WTC11 (cell line): ENCODE measurements around the gene UBXN11. TPM values are rescaled to one million over a fixed set of nuclear protein-coding genes. Genes with fewer than 3 reads are reported as not detected.

Experiments used
- ATAC-seq: fragments of 200-7000 bp; cut with Tn5 transposase; 2 replicates; pipeline ENCODE4 v1.10.0; 2021; ENCODE audit warnings: mild to moderate bottlenecking, moderate library complexity
- CTCF ChIA-PET: fragments of 300-600 bp; sonication (Branson Sonifier 250); formaldehyde crosslinking; loops from one replicate; lab custom pipeline; 2021; ENCODE audit warnings: antibody characterized with exemption; lab: Charles Lee
- POLR2A ChIA-PET: fragments of 350-600 bp; sonication (Branson Sonifier 250); formaldehyde crosslinking; loops from one replicate; lab custom pipeline; 2021; ENCODE audit warnings: antibody characterized with exemption; lab: Charles Lee
- DNase-seq: peaks from one replicate; pipeline ENCODE4 v3.0.0; 2021; ENCODE audit warnings: low spot score
- H3K27ac Mint-ChIP-seq: 2 replicates; pipeline ENCODE4 v1.8.0; 2021; ENCODE audit warnings: mixed read lengths
- H3K27me3 Mint-ChIP-seq: 2 replicates; pipeline ENCODE4 v1.8.0; 2021; ENCODE audit warnings: low read depth, mild to moderate bottlenecking, moderate library complexity, mixed read lengths
- H3K36me3 Mint-ChIP-seq: 2 replicates; pipeline ENCODE4 v1.8.0; 2021; ENCODE audit warnings: mixed read lengths
- H3K4me1 Mint-ChIP-seq: 2 replicates; pipeline ENCODE4 v1.8.0; 2022; ENCODE audit warnings: mixed read lengths
- H3K4me3 Mint-ChIP-seq: 2 replicates; pipeline ENCODE4 v1.8.0; 2021; ENCODE audit warnings: mild to moderate bottlenecking, moderate library complexity, mixed read lengths
- H3K9me3 Mint-ChIP-seq: 2 replicates; pipeline ENCODE4 v1.8.0; 2021; ENCODE audit warnings: mixed read lengths
- ATF1 ChIP-seq: sonication (generic); formaldehyde crosslinking; IDR thresholded peaks from 2 replicates; pipeline ENCODE4 v1.8.1; 2023; ENCODE audit warnings: mild to moderate bottlenecking, moderate library complexity, missing genetic modification reagents
- CBFB ChIP-seq: sonication (generic); formaldehyde crosslinking; IDR thresholded peaks from 2 replicates; pipeline ENCODE4 v1.8.1; 2022; ENCODE audit warnings: mild to moderate bottlenecking, low read depth, missing genetic modification reagents
- FOXP1 ChIP-seq: sonication (generic); formaldehyde crosslinking; IDR thresholded peaks from 2 replicates; pipeline ENCODE4 v1.8.0; 2022; ENCODE audit warnings: missing genetic modification reagents, mild to moderate bottlenecking, moderate library complexity, borderline replicate concordance
- NFE2L1 ChIP-seq: sonication (generic); formaldehyde crosslinking; IDR thresholded peaks from 2 replicates; pipeline ENCODE4 v1.8.1; 2023; ENCODE audit warnings: missing genetic modification reagents
- NFYB ChIP-seq: sonication (generic); formaldehyde crosslinking; conservative IDR thresholded peaks from 2 replicates; pipeline ENCODE4 v1.8.0; 2022; ENCODE audit warnings: low read depth, missing genetic modification reagents
- RELA ChIP-seq: sonication (generic); formaldehyde crosslinking; IDR thresholded peaks from 2 replicates; pipeline ENCODE4 v1.8.1; 2022; ENCODE audit warnings: missing genetic modification reagents, mild to moderate bottlenecking, borderline replicate concordance
- total RNA-seq: library from RNA; stranded (reverse); gene quantifications from 3 replicates; pipeline ENCODE4 v1.2.3, GENCODE V29; 2021
- TF ChIP-seq, protein P1 (sequence below): sonication (generic); formaldehyde crosslinking; IDR thresholded peaks from 2 replicates; pipeline ENCODE4 v1.8.0; 2022; ENCODE audit warnings: missing genetic modification reagents
- TF ChIP-seq, protein P2 (sequence below): sonication (generic); formaldehyde crosslinking; conservative IDR thresholded peaks from 2 replicates; pipeline ENCODE4 v1.8.1; 2022; ENCODE audit warnings: mild to moderate bottlenecking, missing genetic modification reagents
- TF ChIP-seq, protein P3 (sequence below): sonication (generic); formaldehyde crosslinking; IDR thresholded peaks from 2 replicates; pipeline ENCODE4 v1.8.1; 2023; ENCODE audit warnings: mild to moderate bottlenecking, missing genetic modification reagents, borderline replicate concordance
- TF ChIP-seq, protein P4 (sequence below): sonication (generic); formaldehyde crosslinking; conservative IDR thresholded peaks from 2 replicates; pipeline ENCODE4 v1.8.1; 2023; ENCODE audit warnings: mild to moderate bottlenecking, low read depth, missing genetic modification reagents, moderate library complexity

The UBXN11 gene
- total RNA-seq, 1 experiment from 2014 or later, result 14.1 TPM

DNA sequence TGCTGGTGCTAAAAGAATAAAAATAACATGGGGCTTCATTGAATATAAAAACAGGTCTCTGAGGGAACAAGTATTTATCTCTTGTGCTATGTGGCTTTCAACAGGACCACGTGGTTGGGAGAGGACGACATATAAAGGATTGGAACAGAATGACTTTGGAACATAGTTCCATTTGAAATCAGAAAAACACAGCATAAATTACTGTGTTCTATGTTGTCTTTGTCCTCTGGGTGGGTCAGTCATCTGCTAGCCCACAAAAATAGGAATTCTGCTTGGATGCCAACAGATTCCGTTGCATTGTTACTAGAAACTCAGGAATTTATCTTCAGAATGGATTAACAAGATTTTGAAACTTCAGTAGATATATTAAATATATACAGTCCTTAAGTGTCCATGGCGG lies 66.5 kb downstream of the UBXN11 start (continued):
- TF ChIP-seq, protein P1, sequence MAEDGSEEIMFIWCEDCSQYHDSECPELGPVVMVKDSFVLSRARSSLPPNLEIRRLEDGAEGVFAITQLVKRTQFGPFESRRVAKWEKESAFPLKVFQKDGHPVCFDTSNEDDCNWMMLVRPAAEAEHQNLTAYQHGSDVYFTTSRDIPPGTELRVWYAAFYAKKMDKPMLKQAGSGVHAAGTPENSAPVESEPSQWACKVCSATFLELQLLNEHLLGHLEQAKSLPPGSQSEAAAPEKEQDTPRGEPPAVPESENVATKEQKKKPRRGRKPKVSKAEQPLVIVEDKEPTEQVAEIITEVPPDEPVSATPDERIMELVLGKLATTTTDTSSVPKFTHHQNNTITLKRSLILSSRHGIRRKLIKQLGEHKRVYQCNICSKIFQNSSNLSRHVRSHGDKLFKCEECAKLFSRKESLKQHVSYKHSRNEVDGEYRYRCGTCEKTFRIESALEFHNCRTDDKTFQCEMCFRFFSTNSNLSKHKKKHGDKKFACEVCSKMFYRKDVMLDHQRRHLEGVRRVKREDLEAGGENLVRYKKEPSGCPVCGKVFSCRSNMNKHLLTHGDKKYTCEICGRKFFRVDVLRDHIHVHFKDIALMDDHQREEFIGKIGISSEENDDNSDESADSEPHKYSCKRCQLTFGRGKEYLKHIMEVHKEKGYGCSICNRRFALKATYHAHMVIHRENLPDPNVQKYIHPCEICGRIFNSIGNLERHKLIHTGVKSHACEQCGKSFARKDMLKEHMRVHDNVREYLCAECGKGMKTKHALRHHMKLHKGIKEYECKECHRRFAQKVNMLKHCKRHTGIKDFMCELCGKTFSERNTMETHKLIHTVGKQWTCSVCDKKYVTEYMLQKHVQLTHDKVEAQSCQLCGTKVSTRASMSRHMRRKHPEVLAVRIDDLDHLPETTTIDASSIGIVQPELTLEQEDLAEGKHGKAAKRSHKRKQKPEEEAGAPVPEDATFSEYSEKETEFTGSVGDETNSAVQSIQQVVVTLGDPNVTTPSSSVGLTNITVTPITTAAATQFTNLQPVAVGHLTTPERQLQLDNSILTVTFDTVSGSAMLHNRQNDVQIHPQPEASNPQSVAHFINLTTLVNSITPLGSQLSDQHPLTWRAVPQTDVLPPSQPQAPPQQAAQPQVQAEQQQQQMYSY (CRISPR knock-in tag), result no peak
- TF ChIP-seq NFE2L1 (CRISPR knock-in tag) (no peak), CBFB (CRISPR knock-in tag) (no peak), FOXP1 (no peak), NFYB (CRISPR knock-in tag) (no peak)
- TF ChIP-seq, protein P2, sequence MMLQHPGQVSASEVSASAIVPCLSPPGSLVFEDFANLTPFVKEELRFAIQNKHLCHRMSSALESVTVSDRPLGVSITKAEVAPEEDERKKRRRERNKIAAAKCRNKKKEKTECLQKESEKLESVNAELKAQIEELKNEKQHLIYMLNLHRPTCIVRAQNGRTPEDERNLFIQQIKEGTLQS (CRISPR knock-in tag), result no peak

DNA sequence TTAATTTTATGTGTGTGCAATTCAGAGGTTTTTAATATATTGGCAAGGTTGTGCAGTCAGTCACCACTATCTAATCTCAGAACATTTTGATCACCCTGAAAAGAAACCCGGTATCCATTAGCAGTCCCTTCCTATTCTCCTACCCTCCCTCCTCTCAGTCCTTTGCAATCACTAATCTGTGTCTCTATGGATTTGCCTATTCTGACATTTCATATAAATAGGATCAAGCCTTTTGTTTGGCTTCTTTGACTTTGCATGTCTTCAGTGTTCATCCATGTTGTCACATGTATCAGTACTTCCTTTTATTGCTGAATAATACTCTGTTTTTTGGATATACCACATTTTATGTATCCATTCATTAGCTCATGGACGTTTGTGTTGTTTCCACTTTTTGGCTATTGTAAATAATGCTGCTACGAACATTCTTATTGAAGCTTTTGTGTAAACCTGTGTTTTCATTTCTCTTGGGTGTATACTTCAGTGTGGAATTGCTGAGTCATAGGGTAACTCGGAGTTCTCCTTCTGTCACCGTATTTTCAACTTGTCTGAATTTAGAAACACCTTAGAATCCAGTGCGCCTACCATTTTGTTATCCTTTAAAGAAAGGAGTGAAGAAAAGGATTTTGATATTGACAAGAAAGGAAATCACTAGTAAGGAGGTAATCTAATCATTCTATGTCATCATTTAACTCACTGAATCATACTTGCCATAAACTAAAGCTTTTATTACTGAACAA lies 69.0 kb downstream of the UBXN11 start:
- ATAC-seq (no peak), DNase-seq (no peak)
- H3K27ac Mint-ChIP-seq, result peak overlapping the region; percentile 34; the same call in 1 of the 2 replicates
- peaks cover 37% of the 10 kb centered on the region for H3K36me3 Mint-ChIP-seq
- peaks cover 25% of the 10 kb centered on the region for H3K4me1 Mint-ChIP-seq
- H3K27me3 Mint-ChIP-seq, result peaks cover 3% of the 10 kb centered on the region
- ChIA-PET POLR2A (no interaction called here), CTCF (interaction anchor here (1.1 to 1.7 kb wide), 4 partner anchors 35 to 92 kb away, joined by 3 to 6 read pairs (median 5); partner anchors contain the start of gene ZNF593)
- peaks cover 6% of the 10 kb centered on the region; the same call in 1 of the 2 replicates for H3K9me3 Mint-ChIP-seq
- no peak overlapping the region for H3K4me3 Mint-ChIP-seq
- no peak for TF ChIP-seq ATF1 (CRISPR knock-in tag)
- TF ChIP-seq, protein P3, sequence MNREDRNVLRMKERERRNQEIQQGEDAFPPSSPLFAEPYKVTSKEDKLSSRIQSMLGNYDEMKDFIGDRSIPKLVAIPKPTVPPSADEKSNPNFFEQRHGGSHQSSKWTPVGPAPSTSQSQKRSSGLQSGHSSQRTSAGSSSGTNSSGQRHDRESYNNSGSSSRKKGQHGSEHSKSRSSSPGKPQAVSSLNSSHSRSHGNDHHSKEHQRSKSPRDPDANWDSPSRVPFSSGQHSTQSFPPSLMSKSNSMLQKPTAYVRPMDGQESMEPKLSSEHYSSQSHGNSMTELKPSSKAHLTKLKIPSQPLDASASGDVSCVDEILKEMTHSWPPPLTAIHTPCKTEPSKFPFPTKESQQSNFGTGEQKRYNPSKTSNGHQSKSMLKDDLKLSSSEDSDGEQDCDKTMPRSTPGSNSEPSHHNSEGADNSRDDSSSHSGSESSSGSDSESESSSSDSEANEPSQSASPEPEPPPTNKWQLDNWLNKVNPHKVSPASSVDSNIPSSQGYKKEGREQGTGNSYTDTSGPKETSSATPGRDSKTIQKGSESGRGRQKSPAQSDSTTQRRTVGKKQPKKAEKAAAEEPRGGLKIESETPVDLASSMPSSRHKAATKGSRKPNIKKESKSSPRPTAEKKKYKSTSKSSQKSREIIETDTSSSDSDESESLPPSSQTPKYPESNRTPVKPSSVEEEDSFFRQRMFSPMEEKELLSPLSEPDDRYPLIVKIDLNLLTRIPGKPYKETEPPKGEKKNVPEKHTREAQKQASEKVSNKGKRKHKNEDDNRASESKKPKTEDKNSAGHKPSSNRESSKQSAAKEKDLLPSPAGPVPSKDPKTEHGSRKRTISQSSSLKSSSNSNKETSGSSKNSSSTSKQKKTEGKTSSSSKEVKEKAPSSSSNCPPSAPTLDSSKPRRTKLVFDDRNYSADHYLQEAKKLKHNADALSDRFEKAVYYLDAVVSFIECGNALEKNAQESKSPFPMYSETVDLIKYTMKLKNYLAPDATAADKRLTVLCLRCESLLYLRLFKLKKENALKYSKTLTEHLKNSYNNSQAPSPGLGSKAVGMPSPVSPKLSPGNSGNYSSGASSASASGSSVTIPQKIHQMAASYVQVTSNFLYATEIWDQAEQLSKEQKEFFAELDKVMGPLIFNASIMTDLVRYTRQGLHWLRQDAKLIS (CRISPR knock-in tag), result no peak
- TF ChIP-seq RELA, result no peak
- TF ChIP-seq, protein P4, sequence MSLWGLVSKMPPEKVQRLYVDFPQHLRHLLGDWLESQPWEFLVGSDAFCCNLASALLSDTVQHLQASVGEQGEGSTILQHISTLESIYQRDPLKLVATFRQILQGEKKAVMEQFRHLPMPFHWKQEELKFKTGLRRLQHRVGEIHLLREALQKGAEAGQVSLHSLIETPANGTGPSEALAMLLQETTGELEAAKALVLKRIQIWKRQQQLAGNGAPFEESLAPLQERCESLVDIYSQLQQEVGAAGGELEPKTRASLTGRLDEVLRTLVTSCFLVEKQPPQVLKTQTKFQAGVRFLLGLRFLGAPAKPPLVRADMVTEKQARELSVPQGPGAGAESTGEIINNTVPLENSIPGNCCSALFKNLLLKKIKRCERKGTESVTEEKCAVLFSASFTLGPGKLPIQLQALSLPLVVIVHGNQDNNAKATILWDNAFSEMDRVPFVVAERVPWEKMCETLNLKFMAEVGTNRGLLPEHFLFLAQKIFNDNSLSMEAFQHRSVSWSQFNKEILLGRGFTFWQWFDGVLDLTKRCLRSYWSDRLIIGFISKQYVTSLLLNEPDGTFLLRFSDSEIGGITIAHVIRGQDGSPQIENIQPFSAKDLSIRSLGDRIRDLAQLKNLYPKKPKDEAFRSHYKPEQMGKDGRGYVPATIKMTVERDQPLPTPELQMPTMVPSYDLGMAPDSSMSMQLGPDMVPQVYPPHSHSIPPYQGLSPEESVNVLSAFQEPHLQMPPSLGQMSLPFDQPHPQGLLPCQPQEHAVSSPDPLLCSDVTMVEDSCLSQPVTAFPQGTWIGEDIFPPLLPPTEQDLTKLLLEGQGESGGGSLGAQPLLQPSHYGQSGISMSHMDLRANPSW (CRISPR knock-in tag), result no peak
